Erythroblast (primary cell): ENCODE data around the gene ANP32B.

Experiments used
- GATA1 ChIP-seq: IDR thresholded peaks from 2 replicates; pipeline ENCODE4 v1.6.1; 2011; ENCODE audit warnings: low read depth, mild to moderate bottlenecking, control low read depth, low read length, moderate library complexity
- POLR2A ChIP-seq: IDR thresholded peaks from 2 replicates; pipeline ENCODE4 v1.6.1; 2011; ENCODE audit warnings: mild to moderate bottlenecking, low read length

DNA sequence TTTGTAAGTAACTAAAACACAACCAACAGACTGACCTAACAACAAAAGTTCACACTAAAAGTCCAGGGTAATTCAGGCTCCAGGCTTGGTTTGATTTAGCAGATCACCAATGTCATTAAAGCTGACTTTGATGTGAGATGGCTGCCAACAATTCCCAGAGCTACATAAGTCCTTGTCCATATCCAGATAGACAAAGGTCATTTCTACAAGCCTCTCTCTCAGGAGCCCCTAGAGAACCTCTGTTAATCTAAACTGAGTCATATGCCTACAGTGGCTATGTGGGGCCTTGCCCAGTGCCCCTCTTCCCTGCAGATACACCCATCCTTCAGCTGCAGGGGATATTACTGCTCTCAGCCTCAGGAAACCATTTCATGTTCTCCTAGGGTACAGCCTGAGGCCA is 18.2 kb upstream of the ANP32B start:
- TF ChIP-seq POLR2A = no peak
- TF ChIP-seq GATA1 = no peak
